HG03571 (cell line): ENCODE measurements around the gene UNC5C.

ENCODE experiments used
- ATAC-seq: cut with Tn5 transposase; IDR thresholded peaks from one replicate; pipeline ENCODE4 v1.9.1; 2021; ENCODE audit not compliant: unreplicated experiment

Gene UNC5C

GRCh38 chr4:95360906-95361695 lies 187.7 kb downstream of the UNC5C start:
- ATAC-seq: no peak

- ATAC-seq: no peak
Measured at GRCh38 chr4:95360256-95360903, 188.4 kb downstream of the UNC5C start.

GRCh38 chr4:95358421-95358820 lies 190.4 kb downstream of the UNC5C start:
- no peak for ATAC-seq

GRCh38 chr4:95355021-95355420 lies 193.8 kb downstream of the UNC5C start:
- no peak for ATAC-seq

- no peak for ATAC-seq
Measured at GRCh38 chr4:95348418-95348817, 200.4 kb downstream of the UNC5C start.

- ATAC-seq: no peak
Measured at GRCh38 chr4:95343235-95343634, 205.5 kb downstream of the UNC5C start.

- no peak for ATAC-seq
Measured at GRCh38 chr4:95340191-95340590, 208.6 kb downstream of the UNC5C start.

GRCh38 chr4:95325665-95326064 lies 223.1 kb downstream of the UNC5C start:
- no peak for ATAC-seq

- no peak for ATAC-seq
Measured at GRCh38 chr4:95319169-95319568, 229.6 kb downstream of the UNC5C start.

GRCh38 chr4:95318483-95318882 lies 230.3 kb downstream of the UNC5C start:
- ATAC-seq: no peak

- no peak for ATAC-seq
Measured at GRCh38 chr4:95318044-95318443, 230.7 kb downstream of the UNC5C start.

- ATAC-seq: no peak
Measured at GRCh38 chr4:95317085-95317793, 231.5 kb downstream of the UNC5C start.

- ATAC-seq: no peak
Measured at GRCh38 chr4:95314573-95314972, 234.2 kb downstream of the UNC5C start.

GRCh38 chr4:95304898-95305297 lies 243.9 kb downstream of the UNC5C start:
- no peak for ATAC-seq

GRCh38 chr4:95300304-95300703 lies 248.5 kb downstream of the UNC5C start:
- no peak for ATAC-seq

GRCh38 chr4:95296052-95296451 lies 252.7 kb downstream of the UNC5C start:
- ATAC-seq: no peak

- no peak for ATAC-seq
Measured at GRCh38 chr4:95295157-95295556, 253.6 kb downstream of the UNC5C start.

GRCh38 chr4:95294321-95294720 lies 254.5 kb downstream of the UNC5C start:
- no peak for ATAC-seq

GRCh38 chr4:95293014-95293413 lies 255.8 kb downstream of the UNC5C start:
- no peak for ATAC-seq

- ATAC-seq: no peak
Measured at GRCh38 chr4:95290702-95291101, 258.1 kb downstream of the UNC5C start.

- no peak for ATAC-seq
Measured at GRCh38 chr4:95289028-95289634, 259.6 kb downstream of the UNC5C start.

GRCh38 chr4:95288552-95288951 lies 260.2 kb downstream of the UNC5C start:
- no peak for ATAC-seq
